GM12892 (cell line): ENCODE results near the gene CCR6.

Experiments
- POLR2A ChIP-seq: IDR thresholded peaks from 2 replicates; pipeline ENCODE4 v1.6.1; 2011; ENCODE audit warnings: low read depth, low read length, control low read depth
- POLR2AphosphoS5 ChIP-seq: IDR thresholded peaks from 2 replicates; pipeline ENCODE4 v1.6.1; 2011; ENCODE audit warnings: low read depth, low read length, control low read depth
- TAF1 ChIP-seq: IDR thresholded peaks from 2 replicates; pipeline ENCODE4 v1.6.1; 2011; ENCODE audit warnings: low read depth, mild to moderate bottlenecking, control low read depth, low read length, borderline replicate concordance

- TF ChIP-seq POLR2A (no peak), TAF1 (no peak), POLR2AphosphoS5 (no peak)
These were observed 1.9 kb downstream of the CCR6 start for GRCh38 chr6:167124753-167125152.
